Tibial nerve (tissue), 4 donors: Measurements from ENCODE around the gene ARHGAP33.

ENCODE experiments used
- EP300 ChIP-seq, 2 donors: sonication (generic); formaldehyde crosslinking; IDR thresholded peaks; one replicate each; pipeline ENCODE4 v1.6.1; 2017; ENCODE audit warnings: antibody characterized with exemption in 2 of 2, mild to moderate bottlenecking in 1 of 2
- POLR2A ChIP-seq, 2 donors: fragments of 450-650 bp; IDR thresholded peaks; one replicate each; pipeline ENCODE4 v1.6.1; 2017; ENCODE audit warnings: antibody characterized with exemption in 2 of 2, mild to moderate bottlenecking in 2 of 2, moderate library complexity in 2 of 2
- TF ChIP-seq, protein P1 (sequence below), 5 experiments: fragments of 200-600 bp in 3 of 5; fragments of 450-650 bp in 2 of 5; sonication (generic) in 3 of 5; IDR thresholded peaks; one replicate each; pipeline ENCODE4 v1.5.1; 2016 to 2019; ENCODE audit warnings: antibody characterized with exemption in 5 of 5, mild to moderate bottlenecking in 3 of 5, moderate library complexity in 2 of 5

DNA sequence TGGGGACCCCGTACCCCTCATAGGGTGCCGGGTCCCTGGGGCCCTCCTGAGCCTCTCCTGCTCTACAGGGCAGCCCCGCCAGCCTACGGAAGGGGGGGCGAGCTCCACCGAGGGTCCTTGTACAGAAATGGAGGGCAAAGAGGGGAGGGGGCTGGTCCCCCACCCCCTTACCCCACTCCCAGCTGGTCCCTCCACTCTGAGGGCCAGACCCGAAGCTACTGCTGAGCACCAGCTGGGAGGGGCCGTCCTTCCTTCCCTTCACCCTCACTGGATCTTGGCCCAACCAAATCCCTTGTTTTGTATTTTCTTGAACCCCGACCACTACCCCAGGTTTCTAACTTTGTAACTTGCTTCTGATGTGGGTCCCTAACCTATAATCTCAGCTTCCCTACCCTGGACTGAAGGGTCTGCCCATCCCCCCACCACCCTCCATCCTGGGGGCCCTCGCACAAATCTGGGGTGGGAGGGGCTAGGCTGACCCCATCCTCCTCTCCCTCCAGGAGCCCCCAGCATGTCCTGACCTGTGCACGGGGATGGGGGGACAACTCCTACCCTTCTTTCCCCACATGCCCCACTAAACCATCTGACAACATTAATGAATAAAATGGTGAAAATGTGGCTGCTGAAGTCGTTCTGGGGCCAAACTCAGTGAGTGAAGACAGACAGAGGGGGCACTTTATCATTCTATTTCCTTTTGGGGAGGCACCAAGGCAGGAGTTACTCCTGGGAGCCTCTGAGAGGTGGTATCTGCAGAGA is 13.0 kb downstream of the ARHGAP33 start:
- TF ChIP-seq POLR2A (IDR thresholded peaks at IDR 0.05) (no peak), EP300 (IDR thresholded peaks at IDR 0.05) (no peak)
- TF ChIP-seq, protein P1, sequence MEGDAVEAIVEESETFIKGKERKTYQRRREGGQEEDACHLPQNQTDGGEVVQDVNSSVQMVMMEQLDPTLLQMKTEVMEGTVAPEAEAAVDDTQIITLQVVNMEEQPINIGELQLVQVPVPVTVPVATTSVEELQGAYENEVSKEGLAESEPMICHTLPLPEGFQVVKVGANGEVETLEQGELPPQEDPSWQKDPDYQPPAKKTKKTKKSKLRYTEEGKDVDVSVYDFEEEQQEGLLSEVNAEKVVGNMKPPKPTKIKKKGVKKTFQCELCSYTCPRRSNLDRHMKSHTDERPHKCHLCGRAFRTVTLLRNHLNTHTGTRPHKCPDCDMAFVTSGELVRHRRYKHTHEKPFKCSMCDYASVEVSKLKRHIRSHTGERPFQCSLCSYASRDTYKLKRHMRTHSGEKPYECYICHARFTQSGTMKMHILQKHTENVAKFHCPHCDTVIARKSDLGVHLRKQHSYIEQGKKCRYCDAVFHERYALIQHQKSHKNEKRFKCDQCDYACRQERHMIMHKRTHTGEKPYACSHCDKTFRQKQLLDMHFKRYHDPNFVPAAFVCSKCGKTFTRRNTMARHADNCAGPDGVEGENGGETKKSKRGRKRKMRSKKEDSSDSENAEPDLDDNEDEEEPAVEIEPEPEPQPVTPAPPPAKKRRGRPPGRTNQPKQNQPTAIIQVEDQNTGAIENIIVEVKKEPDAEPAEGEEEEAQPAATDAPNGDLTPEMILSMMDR (IDR thresholded peaks at IDR 0.05), result no peak
